PFSK-1 (cell line): ENCODE measurements around the gene EXOSC2.

Experiments
- FOXP2 ChIP-seq: optimal IDR thresholded peaks from 2 replicates; pipeline ENCODE3; 2011; ENCODE audit warnings: borderline replicate concordance, control low read depth, inconsistent platforms; ENCODE audit not compliant: insufficient read depth; ENCODE audit errors: extremely low read length, extremely low read depth
- POLR2AphosphoS5 ChIP-seq: IDR thresholded peaks from 2 replicates; pipeline ENCODE4 v1.6.1; 2012; ENCODE audit warnings: low read depth, mild to moderate bottlenecking, control low read depth, low read length, moderate library complexity
- SIN3A ChIP-seq: IDR thresholded peaks from 2 replicates; pipeline ENCODE4 v1.6.1; 2012; ENCODE audit warnings: mild to moderate bottlenecking, low read length, moderate library complexity, borderline replicate concordance; ENCODE audit not compliant: insufficient read depth
- TAF1 ChIP-seq: IDR thresholded peaks from 2 replicates; pipeline ENCODE4 v1.6.1; 2012; ENCODE audit warnings: low read length, control low read depth, borderline replicate concordance; ENCODE audit not compliant: insufficient read depth
- TF ChIP-seq, protein P1 (sequence below), 2 experiments: IDR thresholded peaks; 2 replicates each; pipeline versions ENCODE4 v1.6.1 to v1.8.0; 2011 to 2012; ENCODE audit warnings: low read depth in 2 of 2, low read length in 2 of 2, control low read depth in 1 of 2, inconsistent platforms in 1 of 2, mild to moderate bottlenecking in 1 of 2, moderate library complexity in 1 of 2; ENCODE audit not compliant: insufficient read depth in 1 of 2

Gene EXOSC2

DNA sequence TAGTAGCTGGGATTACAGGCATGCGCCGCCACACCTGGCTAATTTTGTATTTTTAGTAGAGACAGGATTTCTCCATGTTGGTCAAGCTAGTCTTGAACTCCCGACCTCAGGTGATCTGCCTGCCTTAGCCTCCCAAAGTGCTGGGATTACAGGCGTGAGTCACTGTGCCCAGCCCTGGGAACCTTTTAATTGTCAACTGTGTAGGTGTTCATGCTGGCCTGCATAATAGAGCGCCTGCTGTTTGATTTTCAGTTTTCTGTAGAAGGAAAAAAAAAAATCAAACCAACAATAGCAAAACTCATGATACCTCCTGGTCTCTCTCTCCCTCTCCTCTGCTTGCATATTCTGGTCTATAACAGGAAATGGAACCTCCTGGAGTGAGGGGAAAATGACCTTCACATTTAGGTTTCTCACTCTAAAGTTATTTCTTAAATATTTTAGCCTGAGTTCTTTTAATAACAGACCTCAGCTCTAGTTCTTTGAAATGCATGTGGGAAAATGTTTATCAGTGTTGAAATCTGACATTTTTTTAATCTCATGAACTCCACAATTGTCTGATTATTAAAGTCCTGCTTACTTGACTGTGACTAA lies 51.7 kb downstream of the EXOSC2 start:
- TF ChIP-seq SIN3A (no peak), FOXP2 (no peak), TAF1 (no peak), POLR2AphosphoS5 (no peak)
- TF ChIP-seq, protein P1, sequence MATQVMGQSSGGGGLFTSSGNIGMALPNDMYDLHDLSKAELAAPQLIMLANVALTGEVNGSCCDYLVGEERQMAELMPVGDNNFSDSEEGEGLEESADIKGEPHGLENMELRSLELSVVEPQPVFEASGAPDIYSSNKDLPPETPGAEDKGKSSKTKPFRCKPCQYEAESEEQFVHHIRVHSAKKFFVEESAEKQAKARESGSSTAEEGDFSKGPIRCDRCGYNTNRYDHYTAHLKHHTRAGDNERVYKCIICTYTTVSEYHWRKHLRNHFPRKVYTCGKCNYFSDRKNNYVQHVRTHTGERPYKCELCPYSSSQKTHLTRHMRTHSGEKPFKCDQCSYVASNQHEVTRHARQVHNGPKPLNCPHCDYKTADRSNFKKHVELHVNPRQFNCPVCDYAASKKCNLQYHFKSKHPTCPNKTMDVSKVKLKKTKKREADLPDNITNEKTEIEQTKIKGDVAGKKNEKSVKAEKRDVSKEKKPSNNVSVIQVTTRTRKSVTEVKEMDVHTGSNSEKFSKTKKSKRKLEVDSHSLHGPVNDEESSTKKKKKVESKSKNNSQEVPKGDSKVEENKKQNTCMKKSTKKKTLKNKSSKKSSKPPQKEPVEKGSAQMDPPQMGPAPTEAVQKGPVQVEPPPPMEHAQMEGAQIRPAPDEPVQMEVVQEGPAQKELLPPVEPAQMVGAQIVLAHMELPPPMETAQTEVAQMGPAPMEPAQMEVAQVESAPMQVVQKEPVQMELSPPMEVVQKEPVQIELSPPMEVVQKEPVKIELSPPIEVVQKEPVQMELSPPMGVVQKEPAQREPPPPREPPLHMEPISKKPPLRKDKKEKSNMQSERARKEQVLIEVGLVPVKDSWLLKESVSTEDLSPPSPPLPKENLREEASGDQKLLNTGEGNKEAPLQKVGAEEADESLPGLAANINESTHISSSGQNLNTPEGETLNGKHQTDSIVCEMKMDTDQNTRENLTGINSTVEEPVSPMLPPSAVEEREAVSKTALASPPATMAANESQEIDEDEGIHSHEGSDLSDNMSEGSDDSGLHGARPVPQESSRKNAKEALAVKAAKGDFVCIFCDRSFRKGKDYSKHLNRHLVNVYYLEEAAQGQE (IDR thresholded peaks at IDR 0.05; ENCODE audit: insufficient read depth in 1 of 2, low read depth in 2 of 2, low read length in 2 of 2), result no peak

DNA sequence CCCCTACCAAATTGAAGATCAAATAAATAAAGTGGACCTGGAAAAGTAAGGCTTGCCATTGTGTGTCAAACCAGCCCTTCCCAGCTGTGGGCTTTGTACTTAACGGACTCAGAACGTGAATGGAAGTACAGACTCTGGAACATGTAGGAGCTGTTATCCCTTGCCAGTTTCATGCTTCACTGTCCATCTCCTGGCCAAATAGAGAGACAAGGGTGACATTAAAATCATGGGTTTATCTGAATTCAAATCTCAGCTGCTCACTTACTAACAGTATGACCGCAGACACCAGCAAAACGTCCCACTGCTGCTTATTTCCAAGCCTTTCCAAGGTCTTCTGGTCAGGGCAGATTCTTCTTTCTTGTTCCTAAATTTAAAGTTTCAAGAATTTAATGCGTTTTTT lies 52.2 kb downstream of the EXOSC2 start:
- TF ChIP-seq, protein P1 (IDR thresholded peaks at IDR 0.05; ENCODE audit: insufficient read depth in 1 of 2, low read depth in 2 of 2, low read length in 2 of 2), result no peak
- no peak for TF ChIP-seq POLR2AphosphoS5
- no peak for TF ChIP-seq FOXP2
- TF ChIP-seq TAF1, result no peak
- no peak for TF ChIP-seq SIN3A

GRCh38 chr9:130746434-130747212 lies 53.0 kb downstream of the EXOSC2 start:
- TF ChIP-seq FOXP2, result no peak
- TF ChIP-seq TAF1, result no peak
- TF ChIP-seq POLR2AphosphoS5, result no peak
- TF ChIP-seq, protein P1 (IDR thresholded peaks at IDR 0.05; ENCODE audit: insufficient read depth in 1 of 2, low read depth in 2 of 2, low read length in 2 of 2), result no peak
- TF ChIP-seq SIN3A, result no peak

- TF ChIP-seq TAF1 (no peak), FOXP2 (no peak), POLR2AphosphoS5 (no peak), SIN3A (no peak)
- TF ChIP-seq, protein P1 (IDR thresholded peaks at IDR 0.05; ENCODE audit: insufficient read depth in 1 of 2, low read depth in 2 of 2, low read length in 2 of 2), result no peak
Measured at GRCh38 chr9:130751631-130752355, 58.2 kb downstream of the EXOSC2 start.
